ENCODE measurements around the gene CCDC12.

The CCDC12 gene

DNA sequence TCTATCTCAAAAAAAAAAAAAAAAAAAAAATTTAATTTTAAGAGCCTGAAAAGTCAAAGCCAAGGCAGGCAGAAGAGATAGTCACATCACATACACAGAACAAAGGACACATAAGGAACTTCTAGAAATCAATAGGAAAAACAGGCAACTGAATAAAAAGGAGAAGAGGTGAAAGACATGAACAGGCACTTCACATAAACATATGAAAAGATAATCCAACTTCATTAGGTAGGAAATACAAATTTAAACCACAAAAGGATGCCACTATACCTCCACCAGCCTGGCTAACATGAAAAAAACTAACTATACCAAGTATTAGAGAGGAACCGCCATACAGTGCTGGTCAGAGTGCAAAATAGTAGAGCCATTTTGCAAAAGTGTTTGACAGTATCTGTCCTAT, 14.1 kb downstream of the CCDC12 start:
- TF ChIP-seq TAF1 (IDR thresholded peaks at IDR 0.05; ENCODE audit: low read depth) (no peak), FOXM1 (IDR thresholded peaks at IDR 0.05; ENCODE audit: borderline replicate concordance, low read depth) (no peak), TCF12 (IDR thresholded peaks at IDR 0.05; ENCODE audit: low read depth) (no peak), CEBPB (IDR thresholded peaks at IDR 0.05) (no peak), REST (IDR thresholded peaks at IDR 0.05; ENCODE audit: low read depth) (no peak), EP300 (IDR thresholded peaks at IDR 0.05; ENCODE audit: borderline replicate concordance) (no peak), CREB1 (IDR thresholded peaks at IDR 0.05; ENCODE audit: low read depth) (no peak), RAD21 (IDR thresholded peaks at IDR 0.05; ENCODE audit: low read depth) (no peak)
- TF ChIP-seq, protein P1, sequence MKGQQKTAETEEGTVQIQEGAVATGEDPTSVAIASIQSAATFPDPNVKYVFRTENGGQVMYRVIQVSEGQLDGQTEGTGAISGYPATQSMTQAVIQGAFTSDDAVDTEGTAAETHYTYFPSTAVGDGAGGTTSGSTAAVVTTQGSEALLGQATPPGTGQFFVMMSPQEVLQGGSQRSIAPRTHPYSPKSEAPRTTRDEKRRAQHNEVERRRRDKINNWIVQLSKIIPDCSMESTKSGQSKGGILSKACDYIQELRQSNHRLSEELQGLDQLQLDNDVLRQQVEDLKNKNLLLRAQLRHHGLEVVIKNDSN (IDR thresholded peaks at IDR 0.05) = no peak

DNA sequence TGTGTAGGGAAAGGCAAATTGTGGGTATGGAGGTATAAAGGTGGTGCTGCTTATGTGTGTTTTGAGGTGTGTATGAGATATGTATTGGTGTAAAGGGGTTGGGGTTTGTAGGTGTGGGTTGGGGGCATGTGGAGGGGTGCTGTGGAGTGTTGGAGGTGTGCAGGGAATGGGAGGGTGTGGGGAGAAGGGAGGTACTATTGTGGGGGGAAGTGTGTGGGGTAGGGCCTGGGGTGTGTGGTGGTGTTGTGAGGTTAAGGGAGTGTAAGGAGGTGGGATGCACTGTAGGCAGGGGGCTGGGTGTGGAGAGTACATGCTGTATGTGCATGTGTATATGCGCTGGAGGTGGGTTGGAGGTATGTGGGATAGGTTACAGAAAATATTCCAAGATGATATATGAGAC, 15.7 kb downstream of the CCDC12 start:
- TF ChIP-seq TCF12 (IDR thresholded peaks at IDR 0.05; ENCODE audit: low read depth) (no peak), YY1 (IDR thresholded peaks at IDR 0.05; ENCODE audit: low read depth) (no peak), REST (IDR thresholded peaks at IDR 0.05; ENCODE audit: low read depth) (no peak), ZBTB7A (IDR thresholded peaks at IDR 0.05; ENCODE audit: low read depth) (no peak), EP300 (IDR thresholded peaks at IDR 0.05; ENCODE audit: borderline replicate concordance) (no peak), NFIC (IDR thresholded peaks at IDR 0.05) (no peak), RAD21 (IDR thresholded peaks at IDR 0.05; ENCODE audit: low read depth) (no peak), CEBPB (IDR thresholded peaks at IDR 0.05) (no peak), FOXM1 (IDR thresholded peaks at IDR 0.05; ENCODE audit: borderline replicate concordance, low read depth) (no peak), TEAD4 (IDR thresholded peaks at IDR 0.05) (no peak), TAF1 (IDR thresholded peaks at IDR 0.05; ENCODE audit: low read depth) (no peak), EGR1 (IDR thresholded peaks at IDR 0.05) (no peak), CREB1 (IDR thresholded peaks at IDR 0.05; ENCODE audit: low read depth) (no peak)
- TF ChIP-seq, protein P1 (IDR thresholded peaks at IDR 0.05) = no peak
- TF ChIP-seq, protein P2, sequence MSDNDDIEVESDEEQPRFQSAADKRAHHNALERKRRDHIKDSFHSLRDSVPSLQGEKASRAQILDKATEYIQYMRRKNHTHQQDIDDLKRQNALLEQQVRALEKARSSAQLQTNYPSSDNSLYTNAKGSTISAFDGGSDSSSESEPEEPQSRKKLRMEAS (IDR thresholded peaks at IDR 0.05) = no peak

DNA sequence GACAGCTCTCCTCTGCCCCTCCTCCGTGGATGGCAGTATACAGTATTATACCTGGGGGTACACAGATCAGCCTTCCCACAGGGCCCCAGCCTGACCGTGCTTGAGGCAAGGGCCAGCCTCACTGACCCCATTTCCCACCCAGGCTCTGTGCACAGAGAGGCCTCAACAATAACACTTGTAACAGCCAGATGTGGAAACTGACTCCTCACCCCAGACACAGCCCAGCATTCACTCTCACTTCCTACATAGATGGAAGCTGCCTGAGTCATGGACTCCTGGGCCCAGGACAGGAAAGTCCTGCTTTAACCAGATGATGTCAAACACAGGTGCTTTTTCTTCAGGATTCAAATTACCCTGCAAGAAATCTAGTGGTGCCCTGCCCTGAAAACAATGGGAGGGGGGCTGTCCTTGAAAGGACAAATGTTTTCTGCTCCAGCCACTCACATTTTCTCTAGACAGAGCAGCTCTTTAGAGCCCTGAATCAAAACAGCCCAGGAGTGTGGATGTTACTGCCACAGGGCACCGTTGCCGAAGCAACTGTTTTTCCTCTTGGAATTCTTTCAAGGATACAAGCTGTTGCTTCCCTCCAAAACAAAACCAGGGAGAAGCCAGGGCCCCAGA, 16.4 kb downstream of the CCDC12 start:
- TF ChIP-seq, protein P2 (IDR thresholded peaks at IDR 0.05) = peak; percentile 60; the same call in 1 of the 2 replicates
- TF ChIP-seq YY1 (IDR thresholded peaks at IDR 0.05; ENCODE audit: low read depth) (peak; percentile 45; the same call in 1 of the 2 replicates), CEBPB (IDR thresholded peaks at IDR 0.05) (no peak), CREB1 (IDR thresholded peaks at IDR 0.05; ENCODE audit: low read depth) (no peak), TCF12 (IDR thresholded peaks at IDR 0.05; ENCODE audit: low read depth) (peak; percentile 81), RAD21 (IDR thresholded peaks at IDR 0.05; ENCODE audit: low read depth) (peak; percentile 21), EP300 (IDR thresholded peaks at IDR 0.05; ENCODE audit: borderline replicate concordance) (peak; percentile 42; the same call in 1 of the 2 replicates), REST (IDR thresholded peaks at IDR 0.05; ENCODE audit: low read depth) (no peak), TEAD4 (IDR thresholded peaks at IDR 0.05) (peak; percentile 45; the same call in 1 of the 2 replicates), NFIC (IDR thresholded peaks at IDR 0.05) (peak; percentile 32; the same call in 1 of the 2 replicates), TAF1 (IDR thresholded peaks at IDR 0.05; ENCODE audit: low read depth) (no peak), FOXM1 (IDR thresholded peaks at IDR 0.05; ENCODE audit: borderline replicate concordance, low read depth) (peak; percentile 48; the same call in 1 of the 2 replicates), EGR1 (IDR thresholded peaks at IDR 0.05) (no peak), ZBTB7A (IDR thresholded peaks at IDR 0.05; ENCODE audit: low read depth) (no peak)
- TF ChIP-seq, protein P1 (IDR thresholded peaks at IDR 0.05) = no peak
